Loucy (cell line): Measurements from ENCODE around the gene ETV5.

Experiments
- H2AFZ ChIP-seq: fragments of 200-600 bp; sonication (generic); 2 replicates; pipeline ENCODE4 v1.6.0; 2016; ENCODE audit warnings: antibody characterized with exemption, mild to moderate bottlenecking, low read length, moderate library complexity
- H3F3A ChIP-seq: fragments of 200-600 bp; 2 replicates; pipeline ENCODE4 v1.6.0; 2016; ENCODE audit warnings: antibody characterized with exemption, low read depth, mild to moderate bottlenecking
- H3K27me3 ChIP-seq: fragments of 200-600 bp; sonication (generic); 2 replicates; pipeline ENCODE4 v1.6.1; 2014; ENCODE audit warnings: low read length, mild to moderate bottlenecking; ENCODE audit not compliant: insufficient read depth, poor library complexity, severe bottlenecking
- H3K36me3 ChIP-seq: fragments of 200-600 bp; sonication (generic); 2 replicates; pipeline ENCODE4 v1.6.1; 2016; ENCODE audit warnings: low read length; ENCODE audit not compliant: insufficient read depth
- H3K4me1 ChIP-seq: fragments of 200-600 bp; sonication (generic); 2 replicates; pipeline ENCODE4 v1.5.1; 2014; ENCODE audit warnings: low read length, mild to moderate bottlenecking; ENCODE audit not compliant: insufficient read depth, poor library complexity, severe bottlenecking
- H3K4me2 ChIP-seq: fragments of 200-600 bp; sonication (generic); 2 replicates; pipeline ENCODE4 v1.6.0; 2014; ENCODE audit warnings: antibody characterized with exemption, low read length, low read depth, mild to moderate bottlenecking; ENCODE audit not compliant: poor library complexity, severe bottlenecking
- H3K4me3 ChIP-seq: fragments of 200-600 bp; sonication (generic); 2 replicates; pipeline ENCODE4 v1.5.1; 2014; ENCODE audit warnings: low read length, mild to moderate bottlenecking, mixed read lengths; ENCODE audit not compliant: poor library complexity, severe bottlenecking
- H3K79me2 ChIP-seq: fragments of 200-600 bp; sonication (generic); 2 replicates; pipeline ENCODE4 v1.6.1; 2014; ENCODE audit warnings: low read length; ENCODE audit not compliant: insufficient read depth
- H3K9ac ChIP-seq: fragments of 200-600 bp; sonication (generic); 2 replicates; pipeline ENCODE4 v1.6.0; 2014; ENCODE audit warnings: mild to moderate bottlenecking, low read depth, low read length, moderate library complexity; ENCODE audit not compliant: poor library complexity, severe bottlenecking
- H3K9me2 ChIP-seq: fragments of 200-600 bp; sonication (generic); replicated peaks from 2 replicates; pipeline ENCODE4 v1.6.1; 2016; ENCODE audit warnings: low read depth, low read length, mixed read lengths
- H3K9me3 ChIP-seq: fragments of 200-600 bp; sonication (generic); 2 replicates; pipeline ENCODE4 v1.6.1; 2014; ENCODE audit warnings: mild to moderate bottlenecking, antibody characterized with exemption, low read length, low read depth; ENCODE audit not compliant: insufficient read depth
- H4K20me1 ChIP-seq: fragments of 200-600 bp; sonication (generic); 2 replicates; pipeline ENCODE4 v1.6.0; 2014; ENCODE audit warnings: antibody characterized with exemption, low read length, mild to moderate bottlenecking; ENCODE audit not compliant: insufficient read depth, poor library complexity, severe bottlenecking
- EZH2phosphoT487 ChIP-seq: fragments of 200-600 bp; IDR thresholded peaks from 2 replicates; pipeline ENCODE4 v1.6.1; 2018; ENCODE audit warnings: antibody characterized with exemption, mild to moderate bottlenecking, moderate library complexity, borderline replicate concordance
- TF ChIP-seq, protein P1 (sequence below): fragments of 200-600 bp; sonication (generic); conservative IDR thresholded peaks from 2 replicates; pipeline ENCODE4 v1.5.1; 2014; ENCODE audit warnings: mild to moderate bottlenecking, antibody characterized with exemption, low read length

The ETV5 gene

DNA sequence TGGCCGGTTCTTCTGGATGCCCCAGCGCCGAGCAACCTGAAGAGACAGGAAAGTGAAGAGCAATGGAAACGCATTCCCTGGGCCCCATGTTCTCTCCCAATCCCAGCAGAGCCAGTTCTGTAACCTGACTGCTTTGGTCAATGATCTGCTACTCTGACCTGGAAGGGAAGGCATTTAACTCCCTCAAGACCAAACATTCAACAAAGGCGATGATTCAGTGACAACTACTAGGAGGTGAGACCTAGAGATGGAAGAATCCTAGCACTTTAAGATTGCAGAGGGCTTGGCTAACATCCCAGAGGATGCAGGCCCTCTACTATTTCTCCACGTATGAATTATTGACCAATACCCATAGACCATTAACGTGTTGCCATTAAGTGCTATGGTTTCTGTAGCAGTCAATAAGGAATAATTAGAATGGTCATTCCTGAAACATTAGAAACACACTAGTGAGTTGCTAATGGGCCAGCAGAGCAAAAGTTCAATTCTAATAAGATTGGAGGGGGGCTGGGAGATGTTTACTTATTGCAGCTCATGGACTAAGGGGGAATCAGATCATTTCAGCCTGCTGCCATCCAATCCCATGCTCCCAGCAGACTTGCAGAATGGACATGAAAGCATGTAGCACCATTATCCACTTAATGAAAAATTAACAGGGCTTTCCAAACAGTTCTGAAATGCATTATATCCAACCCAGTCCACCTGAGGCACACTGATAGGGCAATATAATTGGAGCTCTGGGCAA lies 56.6 kb downstream of the ETV5 start:
- Histone ChIP-seq H3K9ac (no peak overlapping the region), H2AFZ (no peak overlapping the region), H3K9me3 (no peaks in the 10 kb centered on the region), H3K4me3 (no peak overlapping the region), H3K36me3 (peaks cover 26% of the 10 kb centered on the region; the same call in 1 of the 2 replicates), H3F3A (no peaks in the 10 kb centered on the region), H3K4me1 (peaks cover 39% of the 10 kb centered on the region), H3K9me2 (no peaks in the 10 kb centered on the region), H4K20me1 (no peaks in the 10 kb centered on the region), H3K27me3 (no peaks in the 10 kb centered on the region), H3K4me2 (no peak overlapping the region), H3K79me2 (peaks cover 5% of the 10 kb centered on the region; the same call in 1 of the 2 replicates)
- TF ChIP-seq, protein P1, sequence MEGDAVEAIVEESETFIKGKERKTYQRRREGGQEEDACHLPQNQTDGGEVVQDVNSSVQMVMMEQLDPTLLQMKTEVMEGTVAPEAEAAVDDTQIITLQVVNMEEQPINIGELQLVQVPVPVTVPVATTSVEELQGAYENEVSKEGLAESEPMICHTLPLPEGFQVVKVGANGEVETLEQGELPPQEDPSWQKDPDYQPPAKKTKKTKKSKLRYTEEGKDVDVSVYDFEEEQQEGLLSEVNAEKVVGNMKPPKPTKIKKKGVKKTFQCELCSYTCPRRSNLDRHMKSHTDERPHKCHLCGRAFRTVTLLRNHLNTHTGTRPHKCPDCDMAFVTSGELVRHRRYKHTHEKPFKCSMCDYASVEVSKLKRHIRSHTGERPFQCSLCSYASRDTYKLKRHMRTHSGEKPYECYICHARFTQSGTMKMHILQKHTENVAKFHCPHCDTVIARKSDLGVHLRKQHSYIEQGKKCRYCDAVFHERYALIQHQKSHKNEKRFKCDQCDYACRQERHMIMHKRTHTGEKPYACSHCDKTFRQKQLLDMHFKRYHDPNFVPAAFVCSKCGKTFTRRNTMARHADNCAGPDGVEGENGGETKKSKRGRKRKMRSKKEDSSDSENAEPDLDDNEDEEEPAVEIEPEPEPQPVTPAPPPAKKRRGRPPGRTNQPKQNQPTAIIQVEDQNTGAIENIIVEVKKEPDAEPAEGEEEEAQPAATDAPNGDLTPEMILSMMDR = no peak
- TF ChIP-seq EZH2phosphoT487 = no peak

GRCh38 chr3:186049001-186049400 lies 59.9 kb downstream of the ETV5 start:
- no peaks in the 10 kb centered on the region for H3K9me3 ChIP-seq
- H3K9me2 ChIP-seq = no peaks in the 10 kb centered on the region
- H3K4me2 ChIP-seq = no peak overlapping the region
- no peaks in the 10 kb centered on the region for H3K27me3 ChIP-seq
- H3K4me1 ChIP-seq = peaks cover 8% of the 10 kb centered on the region
- no peaks in the 10 kb centered on the region for H3F3A ChIP-seq
- TF ChIP-seq EZH2phosphoT487 = no peak
- TF ChIP-seq, protein P1 = no peak
- no peak overlapping the region for H2AFZ ChIP-seq
- no peak overlapping the region for H3K9ac ChIP-seq
- H3K79me2 ChIP-seq = no peaks in the 10 kb centered on the region
- no peaks in the 10 kb centered on the region for H4K20me1 ChIP-seq
- peaks cover 26% of the 10 kb centered on the region; the same call in 1 of the 2 replicates for H3K36me3 ChIP-seq
- no peak overlapping the region for H3K4me3 ChIP-seq

DNA sequence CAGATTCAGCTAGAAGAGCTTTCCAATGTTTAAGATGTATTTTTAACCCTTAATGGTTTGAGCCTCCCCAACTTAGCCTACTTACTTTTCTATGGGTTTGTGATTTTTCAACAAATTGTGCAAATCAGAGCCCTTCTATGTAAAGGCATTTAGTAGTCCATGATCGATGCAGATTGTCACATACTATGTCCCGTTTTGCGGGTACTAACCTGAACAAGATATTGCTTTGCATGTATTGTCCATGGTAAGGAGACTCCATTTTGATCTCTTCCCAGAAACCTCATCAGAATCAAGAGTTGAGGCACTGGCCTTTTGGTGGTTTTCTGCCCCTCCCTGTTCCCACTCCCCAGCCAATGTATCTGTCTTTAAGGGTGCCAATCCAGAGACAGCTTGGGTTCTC lies 60.8 kb downstream of the ETV5 start:
- Histone ChIP-seq H4K20me1 (no peaks in the 10 kb centered on the region), H3K4me2 (no peak overlapping the region), H3K9ac (no peak overlapping the region), H3K79me2 (no peaks in the 10 kb centered on the region), H2AFZ (no peak overlapping the region), H3K36me3 (peaks cover 26% of the 10 kb centered on the region; the same call in 1 of the 2 replicates), H3K27me3 (no peaks in the 10 kb centered on the region), H3F3A (no peaks in the 10 kb centered on the region), H3K4me3 (no peak overlapping the region), H3K9me2 (no peaks in the 10 kb centered on the region), H3K9me3 (no peaks in the 10 kb centered on the region), H3K4me1 (no peaks in the 10 kb centered on the region)
- no peak for TF ChIP-seq EZH2phosphoT487
- TF ChIP-seq, protein P1 = no peak
